GM23338 (cell line): ENCODE measurements around the gene DHRS4L2.

ENCODE experiments used
- CREB1 ChIP-seq: fragments of 250-450 bp; sonication (Bioruptor Pico); IDR thresholded peaks from 2 replicates; pipeline ENCODE4 v1.5.0; 2020; ENCODE audit warnings: low read depth, mild to moderate bottlenecking, moderate library complexity
- CTCF ChIP-seq, 2 experiments: fragments of 200-600 bp in 1 of 2; sonication (generic) in 1 of 2; conservative IDR thresholded peaks; 2 replicates each; pipeline versions ENCODE4 v1.5.1 to v1.6.1; 2016 to 2017; ENCODE audit warnings: antibody characterized with exemption in 2 of 2, low read depth in 2 of 2, mild to moderate bottlenecking in 2 of 2, moderate library complexity in 1 of 2
- EZH2 ChIP-seq: fragments of 200-600 bp; sonication (generic); IDR thresholded peaks from one replicate; pipeline ENCODE4 v1.8.0; 2017; ENCODE audit warnings: antibody characterized with exemption, mild to moderate bottlenecking, low read depth; ENCODE audit not compliant: unreplicated experiment
- EZH2phosphoT487 ChIP-seq: fragments of 200-600 bp; sonication (generic); IDR thresholded peaks from one replicate; pipeline ENCODE4 v1.8.1; 2018; ENCODE audit warnings: antibody characterized with exemption; ENCODE audit not compliant: unreplicated experiment
- JUNB ChIP-seq: IDR thresholded peaks from one replicate; pipeline ENCODE4 v1.6.1; 2016; ENCODE audit warnings: antibody characterized with exemption; ENCODE audit not compliant: unreplicated experiment
- NANOG ChIP-seq: IDR thresholded peaks from 2 replicates; pipeline ENCODE4 v1.6.1; 2016; ENCODE audit warnings: antibody characterized with exemption, borderline replicate concordance
- POLR2AphosphoS5 ChIP-seq: IDR thresholded peaks from 2 replicates; pipeline ENCODE4 v1.6.1; 2016; ENCODE audit warnings: antibody characterized with exemption, low read depth
- REST ChIP-seq: IDR thresholded peaks from one replicate; pipeline ENCODE4 v1.6.1; 2018; ENCODE audit warnings: antibody characterized with exemption; ENCODE audit not compliant: unreplicated experiment
- ZNF114 ChIP-seq: fragments of 250-450 bp; sonication (Bioruptor Pico); IDR thresholded peaks from 2 replicates; pipeline ENCODE4 v1.5.0; 2020; ENCODE audit warnings: mild to moderate bottlenecking, moderate library complexity
- ZNF331 ChIP-seq: fragments of 250-450 bp; sonication (Bioruptor Pico); IDR thresholded peaks from 2 replicates; pipeline ENCODE4 v1.5.0; 2020; ENCODE audit warnings: low read depth, mild to moderate bottlenecking, moderate library complexity

GRCh38 chr14:24051789-24052655, 63.3 kb downstream of the DHRS4L2 start, which contains the start of gene CARMIL3:
- no peak for TF ChIP-seq CTCF (conservative IDR thresholded peaks at IDR 0.05; ENCODE audit: low read depth in 2 of 2)
- TF ChIP-seq ZNF331 (CRISPR knock-in tag), result no peak
- TF ChIP-seq REST, result peak; percentile 90
- TF ChIP-seq CREB1 (CRISPR knock-in tag), result no peak
- TF ChIP-seq JUNB, result no peak
- no peak for TF ChIP-seq EZH2phosphoT487
- TF ChIP-seq POLR2AphosphoS5, result 0 out of 2 replicates have a peak, but pooled peaks have one; percentile 10
- TF ChIP-seq ZNF114 (CRISPR knock-in tag), result no peak
- TF ChIP-seq EZH2, result no peak
- TF ChIP-seq NANOG, result no peak
